SK-N-SH (cell line): Measurements from ENCODE around the gene NCKAP5. TPM values are rescaled to one million over a fixed set of nuclear protein-coding genes. Genes with fewer than 3 reads are reported as not detected.

Experiments used
- CTCF ChIA-PET: fragments of 300-600, 350-600 bp; formaldehyde crosslinking; extraction: SDS; loops from one replicate; lab custom pipeline; 2021; lab: Yijun Ruan, JAX
- POLR2A ChIA-PET: fragments of 350-600 bp; sonication (Branson Sonifier 250); formaldehyde crosslinking; extraction: SDS; loops from one replicate; lab custom pipeline; 2020; ENCODE audit warnings: antibody characterized with exemption, inconsistent platforms; lab: Yijun Ruan, JAX
- DNase-seq: peaks from one replicate; pipeline ENCODE4 v3.0.0; 2012
- H2AFZ ChIP-seq: fragments of 200-600 bp; sonication (generic); 2 replicates; pipeline ENCODE4 v1.8.1; 2016; ENCODE audit warnings: antibody characterized with exemption, mild to moderate bottlenecking, low read depth
- H3F3A ChIP-seq: fragments of 200-600 bp; sonication (generic); replicated peaks from 2 replicates; pipeline ENCODE3; 2016; ENCODE audit warnings: antibody characterized with exemption, mild to moderate bottlenecking; ENCODE audit not compliant: insufficient read depth
- H3K27ac ChIP-seq, 2 experiments: fragments of 200-500 bp in 1 of 2; fragments of 200-600 bp in 1 of 2; sonication (Bioruptor generic) in 1 of 2; sonication (generic), shearing (Covaris generic) in 1 of 2; 2 replicates each; pipeline versions ENCODE4 v1.5.1 to v1.6.1; 2014 to 2016; ENCODE audit warnings: low read depth in 2 of 2, inconsistent platforms in 1 of 2, low read length in 1 of 2, mild to moderate bottlenecking in 1 of 2, mixed read lengths in 1 of 2
- H3K27me3 ChIP-seq: fragments of 200-600 bp; sonication (generic), shearing (Covaris generic); 2 replicates; pipeline ENCODE4 v1.6.1; 2016; ENCODE audit warnings: mixed run types; ENCODE audit not compliant: insufficient read depth
- H3K36me3 ChIP-seq, 2 experiments: fragments of 200-500 bp in 1 of 2; fragments of 200-600 bp in 1 of 2; sonication (Bioruptor generic) in 1 of 2; sonication (generic) in 1 of 2; replicated peaks in 1 of 2; 2 replicates each; pipeline versions ENCODE3 to v1.5.1; 2014 to 2016; ENCODE audit warnings: low read length in 1 of 2, mild to moderate bottlenecking in 1 of 2; ENCODE audit not compliant: insufficient read depth in 2 of 2, control insufficient read depth in 1 of 2
- H3K4me1 ChIP-seq, 2 experiments: fragments of 200-500 bp in 1 of 2; fragments of 200-600 bp in 1 of 2; sonication (Bioruptor generic) in 1 of 2; sonication (generic), shearing (Covaris generic) in 1 of 2; 2 replicates each; pipeline versions ENCODE4 v1.5.1 to v1.6.1; 2014 to 2016; ENCODE audit warnings: low read depth in 1 of 2, low read length in 1 of 2, mixed run types in 1 of 2; ENCODE audit not compliant: insufficient read depth in 2 of 2, control insufficient read depth in 1 of 2
- H3K4me2 ChIP-seq: fragments of 200-600 bp; sonication (generic), shearing (Covaris generic); 2 replicates; pipeline ENCODE4 v1.6.1; 2017; ENCODE audit warnings: mixed run types
- H3K4me3 ChIP-seq, 2 experiments: fragments of 200-500 bp in 1 of 2; fragments of 200-600 bp in 1 of 2; sonication (Bioruptor generic) in 1 of 2; sonication (generic), shearing (Covaris generic) in 1 of 2; 2 replicates each; pipeline versions ENCODE4 v1.5.1 to v1.8.1; 2014 to 2016; ENCODE audit warnings: low read depth in 2 of 2, inconsistent platforms in 1 of 2, low read length in 1 of 2, mild to moderate bottlenecking in 1 of 2, mixed read lengths in 1 of 2, moderate library complexity in 1 of 2
- H3K79me2 ChIP-seq: fragments of 200-600 bp; sonication (generic); 2 replicates; pipeline ENCODE4 v1.8.1; 2017; ENCODE audit warnings: mild to moderate bottlenecking; ENCODE audit not compliant: insufficient read depth
- H3K9ac ChIP-seq: fragments of 200-600 bp; sonication (generic); 2 replicates; pipeline ENCODE4 v1.6.1; 2017; ENCODE audit warnings: mixed run types
- H3K9me2 ChIP-seq: fragments of 200-600 bp; sonication (generic); 2 replicates; pipeline ENCODE4 v1.6.1; 2017; ENCODE audit warnings: mixed run types
- H3K9me3 ChIP-seq: fragments of 200-600 bp; sonication (generic); 2 replicates; pipeline ENCODE4 v1.6.1; 2017; ENCODE audit warnings: mixed run types, mild to moderate bottlenecking, moderate library complexity
- H4K20me1 ChIP-seq: fragments of 200-600 bp; sonication (generic); 2 replicates; pipeline ENCODE4 v1.6.1; 2017; ENCODE audit warnings: mild to moderate bottlenecking, mixed run types; ENCODE audit not compliant: insufficient read depth
- ELF1 ChIP-seq: IDR thresholded peaks from 2 replicates; pipeline ENCODE4 v1.4.0; 2012
- EP300 ChIP-seq, 2 experiments: IDR thresholded peaks; 2 replicates each; pipeline versions ENCODE4 v1.4.0 to v1.6.1; 2012; ENCODE audit warnings: borderline replicate concordance in 1 of 2, low read depth in 1 of 2, low read length in 1 of 2
- FOSL2 ChIP-seq: IDR thresholded peaks from 2 replicates; pipeline ENCODE4 v1.4.0; 2012; ENCODE audit warnings: low read depth, mild to moderate bottlenecking, moderate library complexity, borderline replicate concordance
- GABPA ChIP-seq: IDR thresholded peaks from 2 replicates; pipeline ENCODE4 v1.4.0; 2012; ENCODE audit warnings: low read depth, mild to moderate bottlenecking
- GATA2 ChIP-seq: sonication (generic); formaldehyde crosslinking; IDR thresholded peaks from 2 replicates; pipeline ENCODE4 v1.5.0; 2020; ENCODE audit warnings: mild to moderate bottlenecking, missing genetic modification reagents
- IRF3 ChIP-seq: fragments of 150-350 bp; IDR thresholded peaks from 2 replicates; pipeline ENCODE4 v1.6.1; 2016; ENCODE audit warnings: mild to moderate bottlenecking, low read depth, low read length
- JUND ChIP-seq: IDR thresholded peaks from 2 replicates; pipeline ENCODE4 v1.4.0; 2012
- MAX ChIP-seq: IDR thresholded peaks from 2 replicates; pipeline ENCODE4 v1.4.0; 2012; ENCODE audit warnings: low read depth
- MEF2A ChIP-seq: IDR thresholded peaks from 2 replicates; pipeline ENCODE4 v1.4.0; 2012; ENCODE audit warnings: low read depth, borderline replicate concordance
- MXI1 ChIP-seq: IDR thresholded peaks from 2 replicates; pipeline ENCODE4 v1.6.1; 2012; ENCODE audit warnings: mild to moderate bottlenecking, low read depth, low read length, improper control_type of control experiment
- NFIC ChIP-seq: IDR thresholded peaks from 2 replicates; pipeline ENCODE4 v1.4.0; 2012; ENCODE audit warnings: borderline replicate concordance
- NRF1 ChIP-seq: IDR thresholded peaks from 2 replicates; pipeline ENCODE4 v1.6.1; 2012; ENCODE audit warnings: low read depth, mild to moderate bottlenecking, low read length
- RAD21 ChIP-seq: IDR thresholded peaks from 2 replicates; pipeline ENCODE4 v1.6.1; 2012; ENCODE audit warnings: mild to moderate bottlenecking, low read length
- RXRA ChIP-seq: IDR thresholded peaks from 2 replicates; pipeline ENCODE4 v1.4.0; 2012; ENCODE audit warnings: low read depth, mild to moderate bottlenecking, borderline replicate concordance
- SIN3A ChIP-seq: IDR thresholded peaks from 2 replicates; pipeline ENCODE4 v1.6.1; 2012; ENCODE audit warnings: low read depth, mild to moderate bottlenecking, low read length, moderate library complexity, borderline replicate concordance
- SMC3 ChIP-seq: IDR thresholded peaks from 2 replicates; pipeline ENCODE4 v1.6.1; 2012; ENCODE audit warnings: low read depth, low read length, improper control_type of control experiment
- TEAD4 ChIP-seq: IDR thresholded peaks from 2 replicates; pipeline ENCODE4 v1.4.0; 2012; ENCODE audit warnings: mild to moderate bottlenecking, borderline replicate concordance; ENCODE audit not compliant: insufficient read depth
- USF1 ChIP-seq: IDR thresholded peaks from 2 replicates; pipeline ENCODE4 v1.4.0; 2012; ENCODE audit warnings: low read depth, borderline replicate concordance
- WGBS: methylation state at CpG from one replicate; pipeline ENCODE4 v1.1.6; 2017; ENCODE audit warnings: low lambda C conversion rate; 5-methylcytosine and 5-hydroxymethylcytosine counted together
- polyA plus RNA-seq, 3 experiments: library from polyadenylated mRNA; depleted of rRNA; stranded (reverse); fragments of >200 nt; gene quantifications; 2 replicates each; pipeline ENCODE4 v1.2.3, GENCODE V29; 2012
- TF ChIP-seq, protein P1 (sequence below): fragments of 200-600 bp; sonication (generic); IDR thresholded peaks from 2 replicates; pipeline ENCODE4 v1.6.1; 2017; ENCODE audit warnings: antibody characterized with exemption, mild to moderate bottlenecking, moderate library complexity

The NCKAP5 gene
- polyA plus RNA-seq, 1 of the 3 experiments (the other 2 are of a cell fraction) = 0.02 TPM

DNA sequence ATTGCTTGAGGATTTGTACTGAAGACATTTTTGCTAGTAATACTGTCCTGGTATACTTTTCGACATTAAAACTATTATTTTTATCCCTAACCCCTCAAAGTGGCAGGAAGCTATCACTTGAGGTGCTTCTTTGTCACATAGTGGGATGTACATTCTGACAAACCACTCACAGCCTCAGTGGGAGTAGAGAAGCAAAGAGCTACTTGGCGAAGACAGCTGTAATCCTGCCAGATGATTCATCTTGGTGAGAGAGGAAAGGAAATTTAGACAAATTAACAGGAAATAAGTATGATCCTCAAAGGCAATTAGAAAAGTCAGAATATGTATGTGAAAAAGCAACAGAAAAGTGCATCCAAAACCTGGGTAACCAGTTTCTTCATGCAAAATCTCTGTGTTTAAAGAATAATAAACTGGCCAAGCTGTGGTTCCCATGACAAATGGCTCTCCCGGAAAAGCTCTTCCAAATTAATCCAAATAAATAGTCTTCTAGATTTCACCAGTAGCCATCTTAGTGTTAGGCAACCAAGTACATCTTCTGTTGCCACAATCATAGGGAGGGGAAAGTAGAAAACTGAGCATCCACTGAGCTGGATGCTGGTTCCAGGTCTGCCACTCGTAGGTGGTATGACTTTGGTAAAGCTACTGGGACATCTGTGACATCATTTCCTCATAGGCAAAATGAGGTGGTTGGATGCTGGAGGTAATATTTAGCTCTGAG lies 590.3 kb downstream of the NCKAP5 start:
- no peak overlapping the region for H3K27ac ChIP-seq
- no peaks in the 10 kb centered on the region for H3K9me2 ChIP-seq
- no peaks in the 10 kb centered on the region for H3K9me3 ChIP-seq
- WGBS = 53% methylated on average over 4 of the region's 4 CpGs
- H3K36me3 ChIP-seq = no peaks in the 10 kb centered on the region
- no peak overlapping the region for H3K4me2 ChIP-seq
- H2AFZ ChIP-seq = no peak overlapping the region
- H3K4me1 ChIP-seq = peaks cover 6 to 7% of the 10 kb centered on the region in 2 experiments; a peak in 2 of 4 replicates
- no peak overlapping the region for H3K9ac ChIP-seq
- ChIA-PET POLR2A (no interaction called here), CTCF (interaction anchor here (1.0 kb wide), 1 partner anchor 14 kb away, joined by 3 read pairs; no protein-coding TSS in a partner anchor)
- no peak overlapping the region for H3K4me3 ChIP-seq
- no peak for DNase-seq
- no peaks in the 10 kb centered on the region for H3K27me3 ChIP-seq
- H4K20me1 ChIP-seq = no peaks in the 10 kb centered on the region
- TF ChIP-seq MAX = no peak
- TF ChIP-seq RXRA = no peak
- no peak for TF ChIP-seq IRF3
- no peak for TF ChIP-seq TEAD4
- TF ChIP-seq SMC3 = no peak
- TF ChIP-seq RAD21 = no peak
- TF ChIP-seq MXI1 = no peak
- TF ChIP-seq NFIC = no peak
- no peak for TF ChIP-seq GATA2 (CRISPR knock-in tag)
- no peak for TF ChIP-seq EP300 (IDR thresholded peaks at IDR 0.05; ENCODE audit: borderline replicate concordance in 1 of 2, low read depth in 1 of 2, low read length in 1 of 2)
- no peak for TF ChIP-seq USF1
- no peak for TF ChIP-seq JUND
- no peak for TF ChIP-seq FOSL2
- TF ChIP-seq NRF1 = no peak
- TF ChIP-seq GABPA = no peak
- TF ChIP-seq, protein P1, sequence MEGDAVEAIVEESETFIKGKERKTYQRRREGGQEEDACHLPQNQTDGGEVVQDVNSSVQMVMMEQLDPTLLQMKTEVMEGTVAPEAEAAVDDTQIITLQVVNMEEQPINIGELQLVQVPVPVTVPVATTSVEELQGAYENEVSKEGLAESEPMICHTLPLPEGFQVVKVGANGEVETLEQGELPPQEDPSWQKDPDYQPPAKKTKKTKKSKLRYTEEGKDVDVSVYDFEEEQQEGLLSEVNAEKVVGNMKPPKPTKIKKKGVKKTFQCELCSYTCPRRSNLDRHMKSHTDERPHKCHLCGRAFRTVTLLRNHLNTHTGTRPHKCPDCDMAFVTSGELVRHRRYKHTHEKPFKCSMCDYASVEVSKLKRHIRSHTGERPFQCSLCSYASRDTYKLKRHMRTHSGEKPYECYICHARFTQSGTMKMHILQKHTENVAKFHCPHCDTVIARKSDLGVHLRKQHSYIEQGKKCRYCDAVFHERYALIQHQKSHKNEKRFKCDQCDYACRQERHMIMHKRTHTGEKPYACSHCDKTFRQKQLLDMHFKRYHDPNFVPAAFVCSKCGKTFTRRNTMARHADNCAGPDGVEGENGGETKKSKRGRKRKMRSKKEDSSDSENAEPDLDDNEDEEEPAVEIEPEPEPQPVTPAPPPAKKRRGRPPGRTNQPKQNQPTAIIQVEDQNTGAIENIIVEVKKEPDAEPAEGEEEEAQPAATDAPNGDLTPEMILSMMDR = no peak
- no peak for TF ChIP-seq ELF1
- no peak for TF ChIP-seq SIN3A
- no peak for TF ChIP-seq MEF2A
- H3F3A ChIP-seq = no peaks in the 10 kb centered on the region
- no peaks in the 10 kb centered on the region for H3K79me2 ChIP-seq
